Measurements from ENCODE around the gene PEX14.

The PEX14 gene

GRCh38 chr1:10608690-10609089, 133.9 kb downstream of the PEX14 start:
- Histone ChIP-seq H3K27ac (ENCODE audit: low read depth, low read length) (no peak overlapping the region), H3K4me2 (ENCODE audit: low read depth, low read length, poor library complexity, severe bottlenecking) (no peak overlapping the region), H3K79me2 (ENCODE audit: insufficient read depth, low read length) (no peaks in the 10 kb centered on the region), H3K27me3 (ENCODE audit: low read length) (no peaks in the 10 kb centered on the region), H3K9ac (ENCODE audit: low read length) (no peak overlapping the region), H3K9me2 (replicated peaks; ENCODE audit: insufficient read depth, low read length) (no peaks in the 10 kb centered on the region), H3K9me3 (ENCODE audit: insufficient read depth, low read length) (no peaks in the 10 kb centered on the region), H4K20me1 (ENCODE audit: low read depth, low read length) (no peaks in the 10 kb centered on the region), H3F3A (ENCODE audit: insufficient read depth) (no peaks in the 10 kb centered on the region), H3K36me3 (ENCODE audit: low read length) (no peaks in the 10 kb centered on the region), H2AFZ (ENCODE audit: low read depth, low read length, severe bottlenecking) (no peak overlapping the region), H3K4me3 (ENCODE audit: insufficient read depth, low read length, poor library complexity, severe bottlenecking) (no peak overlapping the region)
- TF ChIP-seq CTCF (IDR thresholded peaks at IDR 0.05; ENCODE audit: insufficient read depth, low read length, poor library complexity, severe bottlenecking) (no peak), EZH2phosphoT487 (conservative IDR thresholded peaks at IDR 0.05; ENCODE audit: low read length) (no peak)

- no peaks in the 10 kb centered on the region for H3K9me3 ChIP-seq (ENCODE audit: insufficient read depth, low read length)
- no peak overlapping the region for H3K9ac ChIP-seq (ENCODE audit: low read length)
- no peaks in the 10 kb centered on the region for H3K9me2 ChIP-seq (replicated peaks; ENCODE audit: insufficient read depth, low read length)
- no peaks in the 10 kb centered on the region for H3F3A ChIP-seq (ENCODE audit: insufficient read depth)
- no peak overlapping the region for H2AFZ ChIP-seq (ENCODE audit: low read depth, low read length, severe bottlenecking)
- no peak overlapping the region for H3K4me3 ChIP-seq (ENCODE audit: insufficient read depth, low read length, poor library complexity, severe bottlenecking)
- H3K4me2 ChIP-seq (ENCODE audit: low read depth, low read length, poor library complexity, severe bottlenecking), result no peak overlapping the region
- no peaks in the 10 kb centered on the region for H4K20me1 ChIP-seq (ENCODE audit: low read depth, low read length)
- TF ChIP-seq EZH2phosphoT487 (conservative IDR thresholded peaks at IDR 0.05; ENCODE audit: low read length) (no peak), CTCF (IDR thresholded peaks at IDR 0.05; ENCODE audit: insufficient read depth, low read length, poor library complexity, severe bottlenecking) (no peak)
- H3K27ac ChIP-seq (ENCODE audit: low read depth, low read length), result no peak overlapping the region
- no peaks in the 10 kb centered on the region for H3K36me3 ChIP-seq (ENCODE audit: low read length)
- no peaks in the 10 kb centered on the region for H3K27me3 ChIP-seq (ENCODE audit: low read length)
- no peaks in the 10 kb centered on the region for H3K79me2 ChIP-seq (ENCODE audit: insufficient read depth, low read length)
Observed at GRCh38 chr1:10610901-10611600, 136.3 kb downstream of the PEX14 start.

- Histone ChIP-seq H3K36me3 (ENCODE audit: low read length) (no peaks in the 10 kb centered on the region), H3K4me2 (ENCODE audit: low read depth, low read length, poor library complexity, severe bottlenecking) (no peak overlapping the region), H3K9ac (ENCODE audit: low read length) (no peak overlapping the region), H3K27me3 (ENCODE audit: low read length) (no peaks in the 10 kb centered on the region), H3K79me2 (ENCODE audit: insufficient read depth, low read length) (no peaks in the 10 kb centered on the region), H4K20me1 (ENCODE audit: low read depth, low read length) (no peaks in the 10 kb centered on the region), H3K4me3 (ENCODE audit: insufficient read depth, low read length, poor library complexity, severe bottlenecking) (no peak overlapping the region), H3F3A (ENCODE audit: insufficient read depth) (no peaks in the 10 kb centered on the region), H3K27ac (ENCODE audit: low read depth, low read length) (no peak overlapping the region), H3K9me2 (replicated peaks; ENCODE audit: insufficient read depth, low read length) (no peaks in the 10 kb centered on the region), H3K9me3 (ENCODE audit: insufficient read depth, low read length) (no peaks in the 10 kb centered on the region), H2AFZ (ENCODE audit: low read depth, low read length, severe bottlenecking) (no peak overlapping the region)
- TF ChIP-seq CTCF (IDR thresholded peaks at IDR 0.05; ENCODE audit: insufficient read depth, low read length, poor library complexity, severe bottlenecking) (no peak), EZH2phosphoT487 (conservative IDR thresholded peaks at IDR 0.05; ENCODE audit: low read length) (no peak)
Observed at GRCh38 chr1:10612436-10613160, 137.8 kb downstream of the PEX14 start.
